Measurements from ENCODE around the gene PPM1E.

GRCh38 chr17:58831780-58832179 is 76.1 kb downstream of the PPM1E start:
- TF ChIP-seq CTCF (IDR thresholded peaks at IDR 0.05) (no peak), POLR2A (IDR thresholded peaks at IDR 0.05) (no peak)

Data from body of pancreas (tissue), 4 donors.